ENCODE data around the gene D2HGDH. TPM values are rescaled to one million over a fixed set of nuclear protein-coding genes. Genes with fewer than 3 reads are reported as not detected.

D2HGDH gene
- total RNA-seq, 8 experiments from 2014 or later: 4.2 to 38.7 (median 6.6) TPM

DNA sequence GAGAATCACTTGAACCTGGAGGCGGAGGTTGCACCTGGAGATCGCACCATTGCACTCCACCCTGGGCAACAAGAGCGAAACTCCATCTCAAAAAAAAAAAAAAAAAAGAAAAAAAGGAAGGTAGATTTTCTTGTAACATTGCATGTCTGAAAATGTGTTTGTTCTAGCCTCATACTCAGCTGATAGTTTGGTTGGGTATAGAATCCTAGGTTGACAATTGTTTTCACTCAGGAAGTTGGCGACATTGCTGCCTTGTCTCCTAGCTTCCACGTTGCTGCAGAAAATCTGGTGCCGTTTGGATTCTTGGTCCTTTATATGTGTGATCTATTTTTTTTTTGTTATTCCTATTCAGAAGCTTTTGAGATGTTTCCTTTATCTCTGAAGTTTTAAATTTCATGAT, 27.9 kb upstream of the D2HGDH start:
- ATAC-seq (replicated peaks in 6 of 8): no peak
- Histone ChIP-seq H3K27ac (no peak overlapping the region), H3K4me1 (replicated peaks in 1 of 2) (peaks cover 5 to 6% of the 10 kb centered on the region in 2 donors), H3K4me3 (no peak overlapping the region)
- WGBS, 10 experiments: 80 to 100% (median 97%) methylated on average over 1 to 6 of the region's 6 CpGs; no CpG with 5 or more reads in 1 of the 10 experiments
- in situ Hi-C loops (cut with MboI; ENCODE audit: low pct_unique_long_range_greater_than_20kb in 2 of 9, low sequenced_read_pairs in 9 of 9, unreplicated experiment in 9 of 9): no loop called here

DNA sequence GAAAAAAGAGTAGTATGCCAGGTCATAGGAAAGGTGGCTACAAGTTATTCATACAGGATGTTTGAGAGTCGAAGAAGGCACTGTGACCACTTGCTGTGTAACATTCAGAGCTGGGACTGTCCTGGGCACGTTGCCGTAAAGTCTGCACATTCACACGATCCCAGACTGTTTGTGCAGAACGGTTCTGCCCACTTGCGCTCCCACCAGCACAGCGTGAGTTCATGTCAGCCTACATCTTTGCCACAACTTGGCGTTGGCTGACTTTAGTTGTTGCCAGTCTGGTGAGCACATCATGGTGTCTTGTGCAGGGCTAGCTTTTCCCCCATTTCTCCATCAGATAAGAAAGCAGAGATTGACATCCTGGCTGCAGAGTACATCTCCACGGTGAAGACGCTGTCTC, 25.6 kb upstream of the D2HGDH start:
- in situ Hi-C loops (cut with MboI; ENCODE audit: low pct_unique_long_range_greater_than_20kb in 2 of 9, low sequenced_read_pairs in 9 of 9, unreplicated experiment in 9 of 9): no loop called here
- Histone ChIP-seq H3K4me1 (replicated peaks in 1 of 2) (no peaks in the 10 kb centered on the region), H3K27ac (no peak overlapping the region), H3K4me3 (no peak overlapping the region)
- ATAC-seq (replicated peaks in 6 of 8): no peak
- WGBS, 10 experiments: 74 to 100% (median 93%) methylated on average over 1 to 9 of the region's 10 CpGs

DNA sequence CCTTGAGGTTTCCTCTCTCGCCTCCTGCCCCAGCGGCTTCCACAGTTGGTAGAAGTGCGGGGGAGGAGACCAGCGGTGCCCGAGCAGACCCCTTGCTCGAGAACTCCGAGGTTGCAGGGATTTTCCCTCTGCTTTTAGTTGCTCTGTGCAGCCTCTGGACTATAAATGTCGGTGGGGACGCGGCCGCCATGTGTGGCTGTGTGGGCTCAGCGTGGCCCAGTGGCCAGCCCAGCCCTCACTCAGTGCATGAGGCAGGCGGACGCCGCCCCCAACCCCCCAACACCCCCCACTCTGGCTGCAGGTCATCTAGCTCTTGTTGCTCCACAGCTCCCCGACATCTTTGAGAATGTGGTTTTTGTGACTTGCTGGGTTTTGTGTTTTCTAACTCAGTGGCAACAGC, 15.3 kb upstream of the D2HGDH start:
- Histone ChIP-seq H3K4me3 (no peak overlapping the region), H3K4me1 (replicated peaks in 1 of 2) (no peaks in the 10 kb centered on the region), H3K27ac (no peak overlapping the region)
- in situ Hi-C loops (cut with MboI; ENCODE audit: low pct_unique_long_range_greater_than_20kb in 2 of 9, low sequenced_read_pairs in 9 of 9, unreplicated experiment in 9 of 9): no loop called here
- 80 to 100% (median 100%) methylated on average over 1 to 3 of the region's 16 CpGs; no CpG with 5 or more reads in 6 of the 10 experiments for whole genome bisulfite sequencing, 10 experiments
- ATAC-seq (replicated peaks in 6 of 8): no peak

DNA sequence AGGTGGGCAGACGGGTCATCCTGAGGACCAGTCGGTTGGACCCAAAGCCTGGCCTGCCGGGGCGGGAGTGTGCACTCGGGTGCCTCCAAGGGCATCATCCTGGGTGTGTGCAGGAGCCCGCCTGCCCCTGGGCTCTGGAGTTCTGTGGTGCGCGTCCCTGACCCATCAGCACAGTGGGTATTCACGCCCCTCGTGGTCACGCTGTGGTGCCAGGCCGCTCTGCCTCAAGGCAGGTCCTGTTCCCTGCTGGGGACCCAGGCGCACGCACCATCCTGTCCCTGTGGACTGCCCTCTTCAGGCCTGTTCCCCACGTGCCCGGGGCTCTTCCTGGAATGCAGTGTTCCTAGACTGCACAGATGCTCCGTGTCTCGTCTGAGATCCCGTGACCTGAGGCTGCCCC, 14.3 kb upstream of the D2HGDH start:
- no peak for ATAC-seq (replicated peaks in 6 of 8)
- 40 to 100% (median 93%) methylated on average over 1 to 12 of the region's 19 CpGs; no CpG with 5 or more reads in 6 of the 10 experiments for WGBS, 10 experiments
- Histone ChIP-seq H3K27ac (no peak overlapping the region), H3K4me3 (no peak overlapping the region), H3K4me1 (replicated peaks in 1 of 2) (no peaks in the 10 kb centered on the region)
- in situ Hi-C loops (cut with MboI; ENCODE audit: low pct_unique_long_range_greater_than_20kb in 2 of 9, low sequenced_read_pairs in 9 of 9, unreplicated experiment in 9 of 9): no loop called here

DNA sequence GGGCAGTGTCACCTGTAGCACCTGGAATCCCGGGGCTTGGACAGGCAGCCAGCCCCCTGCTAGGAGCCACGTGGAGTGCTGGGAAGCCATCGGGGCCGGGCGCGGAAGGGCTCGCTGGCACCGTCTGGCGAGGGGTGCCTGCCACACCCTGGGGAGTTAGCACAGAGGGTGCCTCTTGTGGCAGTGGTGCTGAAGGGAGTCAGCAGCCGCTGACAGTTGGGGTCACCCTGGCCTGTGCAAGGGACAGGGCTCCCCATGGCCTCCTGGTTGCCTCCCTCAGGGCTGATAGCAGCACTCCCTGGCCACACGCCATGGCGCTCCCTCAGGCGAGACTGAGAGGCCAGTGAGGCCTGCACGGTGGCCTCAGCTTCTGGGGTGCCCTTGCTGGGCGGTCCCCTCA, 13.9 kb upstream of the D2HGDH start:
- H3K4me1 ChIP-seq (replicated peaks in 1 of 2): no peaks in the 10 kb centered on the region
- H3K4me3 ChIP-seq: no peak overlapping the region
- H3K27ac ChIP-seq: no peak overlapping the region
- in situ Hi-C loops (cut with MboI; ENCODE audit: low pct_unique_long_range_greater_than_20kb in 2 of 9, low sequenced_read_pairs in 9 of 9, unreplicated experiment in 9 of 9): no loop called here
- ATAC-seq (replicated peaks in 6 of 8): no peak
- 91 to 100% methylated on average over 6 to 9 of the region's 15 CpGs; no CpG with 5 or more reads in 8 of the 10 experiments for WGBS, 10 experiments

DNA sequence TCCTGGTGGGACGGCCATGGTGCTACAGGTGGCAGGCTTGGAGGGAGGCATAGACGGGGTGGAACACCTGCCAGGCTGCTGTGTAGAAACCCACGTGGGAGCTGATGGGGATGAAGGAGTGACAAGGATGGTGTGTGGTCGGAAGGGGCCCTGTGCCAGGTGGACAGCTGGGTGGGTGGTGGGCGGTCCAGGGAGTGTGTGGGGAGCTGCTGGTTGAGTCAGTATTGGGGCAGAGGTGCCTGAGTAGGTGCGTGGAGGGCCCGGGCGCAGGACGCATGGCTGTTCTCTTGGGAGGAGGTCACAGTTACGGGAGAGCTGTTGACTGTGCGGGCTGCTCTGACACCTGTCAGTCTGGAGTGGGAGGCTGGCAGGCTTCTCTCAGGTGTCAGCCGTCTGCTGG, 12.6 kb upstream of the D2HGDH start:
- Histone ChIP-seq H3K4me1 (replicated peaks in 1 of 2) (no peaks in the 10 kb centered on the region), H3K4me3 (no peak overlapping the region), H3K27ac (no peak overlapping the region)
- WGBS, 10 experiments: 62 to 100% (median 93%) methylated on average over 1 to 5 of the region's 12 CpGs; no CpG with 5 or more reads in 3 of the 10 experiments
- in situ Hi-C loops (cut with MboI; ENCODE audit: low pct_unique_long_range_greater_than_20kb in 2 of 9, low sequenced_read_pairs in 9 of 9, unreplicated experiment in 9 of 9): no loop called here
- no peak for ATAC-seq (replicated peaks in 6 of 8)

DNA sequence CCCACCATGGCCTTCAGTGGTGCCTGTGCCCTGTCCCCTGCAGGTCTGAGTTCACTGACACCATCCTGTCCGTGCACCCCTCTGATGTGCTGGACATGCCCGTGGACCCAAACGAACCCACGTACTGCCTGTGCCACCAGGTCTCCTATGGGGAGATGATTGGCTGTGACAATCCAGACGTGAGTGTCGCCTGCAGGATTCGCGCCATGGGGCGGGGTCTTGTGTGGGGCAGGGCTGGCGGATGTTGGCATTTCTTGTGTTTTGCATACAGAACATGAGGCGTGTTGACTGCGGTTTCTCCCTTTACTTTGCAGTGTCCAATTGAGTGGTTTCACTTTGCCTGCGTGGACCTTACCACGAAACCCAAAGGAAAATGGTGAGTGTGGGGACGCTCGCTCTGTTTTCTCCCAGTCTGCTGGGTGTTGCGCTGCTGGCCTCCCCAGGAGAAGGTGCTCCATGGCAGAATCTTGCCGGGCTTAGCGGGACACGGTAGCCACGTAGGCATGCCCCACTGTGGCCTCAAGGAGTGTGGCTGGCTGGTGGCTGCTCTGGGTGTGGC, 11.5 kb upstream of the D2HGDH start:
- ATAC-seq (replicated peaks in 6 of 8): no peak
- H3K27ac ChIP-seq: no peak overlapping the region
- no peak overlapping the region for H3K4me3 ChIP-seq
- H3K4me1 ChIP-seq (replicated peaks in 1 of 2): no peaks in the 10 kb centered on the region
- in situ Hi-C loops (cut with MboI; ENCODE audit: low pct_unique_long_range_greater_than_20kb in 2 of 9, low sequenced_read_pairs in 9 of 9, unreplicated experiment in 9 of 9): no loop called here
- WGBS, 10 experiments: 96 to 100% (median 99%) methylated on average over 2 to 15 of the region's 21 CpGs; no CpG with 5 or more reads in 2 of the 10 experiments

DNA sequence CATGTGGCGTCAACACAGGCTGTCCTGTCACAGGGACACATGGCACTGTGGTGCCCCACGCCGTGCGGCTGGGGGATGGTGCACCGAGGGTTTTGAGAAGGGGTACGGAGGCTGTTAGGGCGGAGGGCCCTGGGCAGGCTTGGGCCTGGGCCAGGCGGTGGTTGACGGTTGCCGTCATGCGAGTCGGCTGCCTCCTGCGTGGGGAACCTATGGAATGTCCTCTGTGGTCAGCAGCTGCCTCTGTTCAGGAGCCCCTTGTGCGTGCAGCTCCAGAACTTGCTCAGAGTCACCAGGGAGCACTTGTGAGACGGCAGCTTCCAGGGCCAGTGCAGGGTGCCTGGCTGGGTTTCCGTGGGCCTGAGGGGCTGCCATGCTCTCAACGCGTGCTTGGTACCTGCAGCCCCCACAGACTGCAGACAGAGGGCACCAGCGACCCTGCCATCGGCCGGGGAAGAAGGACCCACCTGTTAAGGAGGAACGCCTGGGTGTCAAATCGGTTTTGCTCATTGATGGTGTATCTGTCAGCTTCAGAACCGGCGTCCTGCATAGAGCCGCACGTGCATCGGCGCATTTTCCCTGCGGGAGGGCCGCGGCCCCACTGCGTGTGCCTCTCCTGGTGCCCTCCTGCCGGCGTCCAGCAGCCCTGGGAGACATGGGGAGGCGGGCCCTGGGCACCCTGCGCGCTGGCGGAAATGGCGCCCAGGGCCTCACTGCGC, 10.0 kb upstream of the D2HGDH start:
- Histone ChIP-seq H3K4me1 (replicated peaks in 1 of 2) (no peaks in the 10 kb centered on the region), H3K27ac (no peak overlapping the region), H3K4me3 (no peak overlapping the region)
- no peak for ATAC-seq (replicated peaks in 6 of 8)
- WGBS, 10 experiments: 80 to 100% (median 94%) methylated on average over 1 to 11 of the region's 41 CpGs; no CpG with 5 or more reads in 3 of the 10 experiments
- in situ Hi-C loops (cut with MboI; ENCODE audit: low pct_unique_long_range_greater_than_20kb in 2 of 9, low sequenced_read_pairs in 9 of 9, unreplicated experiment in 9 of 9): no loop called here

DNA sequence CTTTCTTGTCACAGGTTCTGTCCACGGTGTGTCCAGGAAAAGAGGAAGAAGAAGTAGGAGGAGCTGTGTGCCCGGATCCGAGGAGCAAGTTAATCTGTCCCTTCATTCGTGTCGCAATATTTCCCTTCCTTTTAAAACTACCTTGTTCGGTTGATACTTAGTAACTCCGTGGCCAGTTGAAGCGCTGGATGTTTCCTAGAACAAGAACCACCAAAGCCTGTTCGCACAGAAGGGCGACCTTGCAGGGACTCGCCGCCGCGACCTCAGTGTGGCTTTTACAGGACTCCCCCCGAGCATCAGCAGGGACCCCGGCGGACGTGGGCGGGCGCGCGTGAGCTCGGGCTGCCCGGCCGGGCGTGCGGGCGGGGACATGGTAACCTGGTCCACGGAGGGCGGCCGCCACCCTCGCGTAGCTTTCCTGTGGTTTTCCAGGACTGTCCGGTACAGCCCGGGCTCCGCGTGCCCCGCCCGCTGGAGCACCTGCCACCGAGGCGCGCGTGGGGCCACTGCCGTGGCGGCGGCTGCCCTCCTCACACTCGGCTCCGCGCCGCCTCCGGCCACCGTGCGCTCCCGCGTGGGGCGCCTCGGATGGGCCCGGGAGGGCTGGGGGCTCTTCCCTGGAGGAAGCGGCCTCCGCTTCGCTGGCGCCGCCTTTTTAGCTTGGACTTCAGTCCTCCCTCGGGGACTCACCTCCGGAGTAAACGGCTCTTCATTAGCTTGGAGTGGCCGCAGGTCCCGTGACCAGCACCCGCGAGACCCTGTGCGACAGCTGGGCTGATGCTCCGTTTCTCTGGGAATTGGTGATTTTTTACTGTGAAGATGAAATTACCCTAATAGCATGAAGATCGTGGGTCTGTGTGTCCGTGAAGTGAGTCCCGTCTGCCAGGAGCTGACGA, 9.2 kb upstream of the D2HGDH start:
- 90 to 100% (median 100%) methylated on average over 1 to 14 of the region's 76 CpGs; no CpG with 5 or more reads in 1 of the 10 experiments for WGBS, 10 experiments
- Histone ChIP-seq H3K4me3 (no peak overlapping the region), H3K27ac (no peak overlapping the region), H3K4me1 (replicated peaks in 1 of 2) (no peaks in the 10 kb centered on the region)
- ATAC-seq (replicated peaks in 6 of 8): peak in 2 of 8 experiments; percentile 6 to 12
- in situ Hi-C loops (cut with MboI; ENCODE audit: low pct_unique_long_range_greater_than_20kb in 2 of 9, low sequenced_read_pairs in 9 of 9, unreplicated experiment in 9 of 9): no loop called here

DNA sequence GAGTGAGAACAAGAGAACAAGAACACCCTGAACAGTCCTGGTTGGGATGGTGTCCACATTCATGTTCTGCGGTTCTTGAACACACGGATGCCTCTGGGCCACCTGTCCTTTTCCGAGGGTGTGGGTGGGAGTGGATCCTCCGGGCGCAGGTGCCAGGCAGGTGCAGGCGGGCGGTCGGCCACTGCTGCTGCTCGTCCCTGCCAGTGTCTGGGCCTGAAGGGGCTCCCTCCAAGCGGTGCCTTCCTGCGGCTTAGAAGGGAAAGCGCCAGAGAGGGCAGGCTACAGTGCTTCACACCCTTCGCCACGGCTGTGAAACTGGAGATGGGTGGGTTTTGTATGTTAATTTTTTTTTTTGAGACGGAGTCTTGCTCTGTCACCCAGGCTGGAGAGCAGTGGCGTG, 8.0 kb upstream of the D2HGDH start:
- in situ Hi-C loops (cut with MboI; ENCODE audit: low pct_unique_long_range_greater_than_20kb in 2 of 9, low sequenced_read_pairs in 9 of 9, unreplicated experiment in 9 of 9): no loop called here
- 92% methylated on average over 6 of the region's 16 CpGs; no CpG with 5 or more reads in 9 of the 10 experiments for WGBS, 10 experiments
- Histone ChIP-seq H3K4me1 (replicated peaks in 1 of 2) (no peaks in the 10 kb centered on the region), H3K27ac (no peak overlapping the region), H3K4me3 (no peak overlapping the region)
- ATAC-seq (replicated peaks in 6 of 8): no peak

DNA sequence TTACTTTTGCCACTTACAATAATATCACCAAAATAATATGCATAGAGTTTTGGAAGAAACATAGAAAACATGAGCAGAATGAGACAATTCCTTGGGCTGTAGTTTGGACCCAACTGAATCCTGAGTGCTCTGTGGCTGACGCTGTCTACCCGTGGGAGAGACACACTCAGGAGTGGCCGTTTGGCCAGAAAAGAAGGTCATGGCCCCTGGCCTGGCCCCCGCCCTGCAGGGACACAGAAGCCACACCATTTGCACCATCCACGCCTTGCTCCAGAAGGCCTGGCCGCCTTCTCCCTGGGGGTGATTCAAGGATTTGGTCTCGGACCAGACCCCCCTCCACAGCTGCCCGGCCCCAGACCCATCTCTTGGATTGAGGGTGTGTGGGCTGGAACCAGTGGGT, 6.4 kb upstream of the D2HGDH start:
- H3K4me1 ChIP-seq (replicated peaks in 1 of 2): peaks cover 0 to 2% of the 10 kb centered on the region in 2 donors
- in situ Hi-C loops (cut with MboI; ENCODE audit: low pct_unique_long_range_greater_than_20kb in 2 of 9, low sequenced_read_pairs in 9 of 9, unreplicated experiment in 9 of 9): no loop called here
- H3K4me3 ChIP-seq: no peak overlapping the region
- H3K27ac ChIP-seq: no peak overlapping the region
- WGBS, 10 experiments: 67 to 100% (median 90%) methylated on average over 1 to 2 of the region's 8 CpGs; no CpG with 5 or more reads in 5 of the 10 experiments
- no peak for ATAC-seq (replicated peaks in 6 of 8)

DNA sequence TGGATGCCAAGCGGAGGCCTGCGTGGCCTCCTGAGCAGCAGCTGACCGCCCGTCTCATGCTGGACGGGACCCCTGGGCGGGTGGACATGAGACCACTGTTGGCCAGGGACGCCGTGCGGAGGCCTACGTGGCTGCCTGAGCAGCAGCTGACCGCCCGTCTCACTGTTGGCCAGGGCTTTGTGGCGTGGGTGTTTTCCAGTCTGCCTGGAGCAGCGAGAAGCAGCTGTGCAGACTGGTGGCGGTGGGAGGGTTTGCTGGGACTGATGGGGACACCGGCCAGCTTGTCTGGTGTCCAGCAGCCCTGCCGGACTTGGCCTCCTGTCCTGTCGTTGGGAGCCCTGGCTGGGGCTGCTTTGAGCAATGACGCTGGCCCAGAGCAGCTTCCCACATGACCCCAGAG, 5.8 kb upstream of the D2HGDH start:
- in situ Hi-C loops (cut with MboI; ENCODE audit: low pct_unique_long_range_greater_than_20kb in 2 of 9, low sequenced_read_pairs in 9 of 9, unreplicated experiment in 9 of 9): no loop called here
- Histone ChIP-seq H3K4me3 (no peak overlapping the region), H3K4me1 (replicated peaks in 1 of 2) (peaks cover 0 to 2% of the 10 kb centered on the region in 2 donors), H3K27ac (no peak overlapping the region)
- WGBS, 10 experiments: 86 to 100% (median 90%) methylated on average over 1 to 16 of the region's 19 CpGs; no CpG with 5 or more reads in 7 of the 10 experiments
- peak in 1 of 8 experiments; percentile 3 for ATAC-seq (replicated peaks in 6 of 8)

DNA sequence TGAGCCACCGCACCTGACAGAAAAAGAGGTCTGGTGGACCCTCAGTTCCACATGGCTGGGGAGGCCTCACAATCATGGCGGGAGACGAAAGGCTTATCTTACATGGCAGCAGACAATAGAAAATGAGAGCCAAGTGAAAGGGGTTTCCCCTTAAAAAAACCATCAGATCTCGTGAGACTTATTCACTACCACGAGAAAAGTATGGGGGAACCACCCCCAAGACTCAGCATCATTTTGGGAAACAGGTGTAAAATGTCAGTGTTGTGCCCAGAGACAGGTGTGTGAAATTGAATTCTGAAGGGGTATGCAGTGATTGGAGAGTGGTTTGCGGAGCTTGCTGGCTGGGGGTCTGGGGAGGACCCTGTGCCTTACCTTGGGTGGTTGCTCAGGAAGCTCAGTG, 4.6 kb upstream of the D2HGDH start:
- Histone ChIP-seq H3K4me1 (replicated peaks in 1 of 2) (peaks cover 0 to 2% of the 10 kb centered on the region in 2 donors), H3K4me3 (no peak overlapping the region), H3K27ac (no peak overlapping the region)
- in situ Hi-C loops (cut with MboI; ENCODE audit: low pct_unique_long_range_greater_than_20kb in 2 of 9, low sequenced_read_pairs in 9 of 9, unreplicated experiment in 9 of 9): no loop called here
- 83 to 100% (median 95%) methylated on average over 1 to 5 of the region's 6 CpGs; no CpG with 5 or more reads in 2 of the 10 experiments for WGBS, 10 experiments
- ATAC-seq (replicated peaks in 6 of 8): no peak

Measured in motor neuron (in vitro differentiated cells).